ENCODE measurements around the gene KIAA0930. TPM values are rescaled to one million over a fixed set of nuclear protein-coding genes. Genes with fewer than 3 reads are reported as not detected.

The KIAA0930 gene
- 10 to 100 TPM; 18.0 to 51.2 (median 25.1) TPM for total RNA-seq

- H3K4me1 ChIP-seq = peaks cover 10 to 37% (median 23%) of the 10 kb centered on the region in 4 donors
- TF ChIP-seq POLR2A (IDR thresholded peaks at IDR 0.05) = no peak
- no peak for TF ChIP-seq CTCF (IDR thresholded peaks at IDR 0.05)
- TF ChIP-seq EP300 (IDR thresholded peaks at IDR 0.05; ENCODE audit: low read depth) = no peak
- TF ChIP-seq POLR2AphosphoS5 (IDR thresholded peaks at IDR 0.05) = no peak
- peak; percentile 88 for DNase-seq
- no peaks in the 10 kb centered on the region for H3K36me3 ChIP-seq
- H3K4me3 ChIP-seq = peak within 1 kb of the TSS; percentile 54 to 90 (median 67)
- no peaks in the 10 kb centered on the region for H3K9me3 ChIP-seq
- in situ Hi-C loops (cut with MboI; ENCODE audit: low pct_ligation_motif_present in 1 of 4, low pct_unique_long_range_greater_than_20kb in 1 of 4, low sequenced_read_pairs in 3 of 4) = loop anchor here in 1 of 4 donors (10.0 kb wide), 1 partner anchor 76 kb away; the partner anchor contains the start of gene NUP50
- peak within 1 kb of the TSS; percentile 67 to 77 (median 72) for H3K27ac ChIP-seq
- intact Hi-C loops (cut with DNase I; ENCODE audit: low total_unique reads) = no loop called here
- no peaks in the 10 kb centered on the region for H3K27me3 ChIP-seq
- 17% methylated on average over 28 of the region's 66 CpGs; no CpG with 5 or more reads in 1 of the 2 donors for WGBS, 2 donors (ENCODE audit: low coverage in 1 of 2)
These were observed at the start of gene KIAA0930 for GRCh38 chr22:45240810-45241631. TSS of gene KIAA0930 (minus strand) at chr22:45240894. CDS start at chr22:45240703, 191 bp downstream.

- intact Hi-C loops (cut with DNase I; ENCODE audit: low total_unique reads) = no loop called here
- no peaks in the 10 kb centered on the region for H3K9me3 ChIP-seq
- no peak for DNase-seq
- TF ChIP-seq POLR2AphosphoS5 (IDR thresholded peaks at IDR 0.05) (no peak), EP300 (IDR thresholded peaks at IDR 0.05; ENCODE audit: low read depth) (no peak), POLR2A (IDR thresholded peaks at IDR 0.05) (no peak), CTCF (IDR thresholded peaks at IDR 0.05) (no peak)
- in situ Hi-C loops (cut with MboI; ENCODE audit: low pct_ligation_motif_present in 1 of 4, low pct_unique_long_range_greater_than_20kb in 1 of 4, low sequenced_read_pairs in 3 of 4) = no loop called here
- H3K27me3 ChIP-seq = peaks cover 6% of the 10 kb centered on the region
- H3K27ac ChIP-seq = no peak overlapping the region
- no peaks in the 10 kb centered on the region for H3K36me3 ChIP-seq
- no peak overlapping the region for H3K4me3 ChIP-seq
- peaks cover 0 to 15% (median 10%) of the 10 kb centered on the region in 4 donors for H3K4me1 ChIP-seq
- 92% methylated on average over 10 of the region's 12 CpGs; no CpG with 5 or more reads in 1 of the 2 donors for whole genome bisulfite sequencing, 2 donors (ENCODE audit: low coverage in 1 of 2)
These were observed 46.3 kb upstream of the KIAA0930 start for GRCh38 chr22:45286854-45287551.

GRCh38 chr22:45285263-45286058 lies 44.8 kb upstream of the KIAA0930 start:
- Histone ChIP-seq H3K4me1 (peaks cover 0 to 15% (median 11%) of the 10 kb centered on the region in 4 donors), H3K4me3 (peak overlapping the region in 2 of 4 donors; percentile 16 to 42), H3K36me3 (no peaks in the 10 kb centered on the region), H3K27me3 (peaks cover 6% of the 10 kb centered on the region), H3K9me3 (no peaks in the 10 kb centered on the region), H3K27ac (no peak overlapping the region)
- in situ Hi-C loops (cut with MboI; ENCODE audit: low pct_ligation_motif_present in 1 of 4, low pct_unique_long_range_greater_than_20kb in 1 of 4, low sequenced_read_pairs in 3 of 4) (no loop called here), intact Hi-C loops (cut with DNase I; ENCODE audit: low total_unique reads) (no loop called here)
- no peak for DNase-seq
- 73% methylated on average over 16 of the region's 16 CpGs; no CpG with 5 or more reads in 1 of the 2 donors for WGBS, 2 donors (ENCODE audit: low coverage in 1 of 2)
- TF ChIP-seq EP300 (IDR thresholded peaks at IDR 0.05; ENCODE audit: low read depth) = no peak
- TF ChIP-seq POLR2A (IDR thresholded peaks at IDR 0.05) = no peak
- no peak for TF ChIP-seq CTCF (IDR thresholded peaks at IDR 0.05)
- TF ChIP-seq POLR2AphosphoS5 (IDR thresholded peaks at IDR 0.05) = no peak
